Neuronal stem cell (in vitro differentiated cells): ENCODE measurements around the gene SLC35F4.

Experiments used
- DNase-seq: peaks from one replicate; pipeline ENCODE4 v3.0.0-alpha.2; 2013; ENCODE audit warnings: low spot score
- H2AFZ ChIP-seq: one replicate; pipeline ENCODE4 v1.6.1; 2013; ENCODE audit warnings: mild to moderate bottlenecking, low read length, inconsistent platforms
- H2AK5ac ChIP-seq: 2 replicates; pipeline ENCODE4 v1.6.1; 2013; ENCODE audit warnings: low read depth, mild to moderate bottlenecking, inconsistent platforms, low read length, moderate library complexity, mixed read lengths
- H2BK120ac ChIP-seq: 2 replicates; pipeline ENCODE4 v1.6.1; 2013; ENCODE audit warnings: low read depth, mild to moderate bottlenecking, inconsistent platforms, low read length, moderate library complexity, mixed read lengths
- H2BK12ac ChIP-seq: one replicate; pipeline ENCODE4 v1.6.1; 2013; ENCODE audit warnings: low read length, inconsistent platforms
- H2BK15ac ChIP-seq: 2 replicates; pipeline ENCODE4 v1.6.1; 2013; ENCODE audit warnings: mild to moderate bottlenecking, low read length, inconsistent platforms, mixed read lengths
- H2BK5ac ChIP-seq: one replicate; pipeline ENCODE4 v1.6.1; 2013; ENCODE audit warnings: inconsistent platforms, mild to moderate bottlenecking, low read length, moderate library complexity
- H3K14ac ChIP-seq: one replicate; pipeline ENCODE4 v1.6.1; 2013; ENCODE audit warnings: low read length, inconsistent platforms
- H3K18ac ChIP-seq: 2 replicates; pipeline ENCODE4 v1.6.1; 2013; ENCODE audit warnings: low read length, inconsistent platforms
- H3K23ac ChIP-seq: 2 replicates; pipeline ENCODE4 v1.6.1; 2013; ENCODE audit warnings: low read depth, mild to moderate bottlenecking, mixed read lengths, low read length, inconsistent platforms; ENCODE audit not compliant: poor library complexity
- H3K27ac ChIP-seq: replicated peaks from 3 replicates; pipeline ENCODE4 v1.5.1; 2013; ENCODE audit warnings: low read length, inconsistent platforms
- H3K27me3 ChIP-seq, 3 experiments: 2 replicates each; pipeline ENCODE4 v1.6.1; 2013; ENCODE audit warnings: low read length in 3 of 3, mild to moderate bottlenecking in 2 of 3, inconsistent platforms in 1 of 3, low read depth in 1 of 3, mixed read lengths in 1 of 3, moderate library complexity in 1 of 3; ENCODE audit not compliant: control insufficient read depth in 3 of 3, insufficient read depth in 3 of 3
- H3K36me3 ChIP-seq, 2 donors: replicated peaks in 1 of 2; 2 replicates each; pipeline ENCODE4 v1.6.1; 2013; ENCODE audit warnings: low read length in 2 of 2; ENCODE audit not compliant: control insufficient read depth in 2 of 2, insufficient read depth in 2 of 2
- H3K4ac ChIP-seq: 2 replicates; pipeline ENCODE4 v1.6.1; 2013; ENCODE audit warnings: inconsistent platforms, mild to moderate bottlenecking, low read length, moderate library complexity
- H3K4me1 ChIP-seq, 2 donors: 1 replicate in 1 of 2; 2 replicates in 1 of 2; pipeline ENCODE4 v1.6.1; 2013; ENCODE audit warnings: low read length in 2 of 2, low read depth in 1 of 2; ENCODE audit not compliant: control insufficient read depth in 2 of 2, insufficient read depth in 1 of 2
- H3K4me2 ChIP-seq: one replicate; pipeline ENCODE4 v1.6.1; 2013; ENCODE audit warnings: mild to moderate bottlenecking, low read length, inconsistent platforms; ENCODE audit not compliant: insufficient read depth, poor library complexity, severe bottlenecking
- H3K4me3 ChIP-seq, 2 donors: 2 replicates each; pipeline ENCODE4 v1.5.1; 2013; ENCODE audit warnings: low read length in 2 of 2, mild to moderate bottlenecking in 2 of 2, inconsistent platforms in 1 of 2, moderate library complexity in 1 of 2
- H3K79me1 ChIP-seq: one replicate; pipeline ENCODE4 v1.6.1; 2013; ENCODE audit warnings: low read depth, mild to moderate bottlenecking, inconsistent platforms, low read length, moderate library complexity
- H3K9ac ChIP-seq: one replicate; pipeline ENCODE4 v1.6.1; 2013; ENCODE audit warnings: mild to moderate bottlenecking, low read depth, low read length, inconsistent platforms; ENCODE audit not compliant: poor library complexity
- H3K9me3 ChIP-seq, 2 donors: replicated peaks in 1 of 2; 2 replicates each; pipeline versions ENCODE3 to v1.6.1; 2013; ENCODE audit warnings: low read length in 2 of 2, mild to moderate bottlenecking in 2 of 2, inconsistent platforms in 1 of 2, low read depth in 1 of 2, mixed read lengths in 1 of 2, moderate library complexity in 1 of 2; ENCODE audit not compliant: control insufficient read depth in 2 of 2, insufficient read depth in 1 of 2
- H4K8ac ChIP-seq: one replicate; pipeline ENCODE4 v1.6.1; 2013; ENCODE audit warnings: low read depth, mild to moderate bottlenecking, inconsistent platforms, low read length, moderate library complexity
- H4K91ac ChIP-seq: one replicate; pipeline ENCODE4 v1.6.1; 2013; ENCODE audit warnings: low read length, low read depth, mild to moderate bottlenecking, inconsistent platforms; ENCODE audit not compliant: poor library complexity
- WGBS, 2 donors: extraction: QIAGEN DNeasy Blood & Tissue Kit; methylation state at CpG; one replicate each; pipeline ENCODE4 v1.1.7; 2013; ENCODE audit warnings: missing lambda C conversion rate in 2 of 2, mixed read lengths in 1 of 2; ENCODE audit not compliant: insufficient read length in 2 of 2, insufficient replicate concordance in 1 of 2; ENCODE audit errors: extremely low coverage in 2 of 2; 5-methylcytosine and 5-hydroxymethylcytosine counted together

The SLC35F4 gene

GRCh38 chr14:57567220-57567619 is 298.7 kb downstream of the SLC35F4 start:
- Histone ChIP-seq H3K14ac (no peak overlapping the region), H3K4me3 (no peak overlapping the region), H3K9ac (no peak overlapping the region), H3K9me3 (no peaks in the 10 kb centered on the region), H3K18ac (no peak overlapping the region), H3K4me2 (no peak overlapping the region), H3K36me3 (no peaks in the 10 kb centered on the region), H3K79me1 (no peaks in the 10 kb centered on the region), H4K91ac (no peak overlapping the region), H2BK15ac (no peak overlapping the region), H2BK12ac (no peak overlapping the region), H2AFZ (no peak overlapping the region), H3K4ac (no peak overlapping the region), H2AK5ac (no peak overlapping the region), H3K23ac (no peak overlapping the region), H2BK5ac (no peak overlapping the region), H3K27ac (no peak overlapping the region), H4K8ac (no peak overlapping the region), H3K27me3 (no peaks in the 10 kb centered on the region), H2BK120ac (no peak overlapping the region), H3K4me1 (no peaks in the 10 kb centered on the region)
- no peak for DNase-seq
- no CpG with 5 or more reads among the region's 2 CpGs for WGBS, 2 donors

- no peaks in the 10 kb centered on the region for H3K36me3 ChIP-seq
- H3K9me3 ChIP-seq: no peaks in the 10 kb centered on the region
- no peak for DNase-seq
- no peak overlapping the region for H4K91ac ChIP-seq
- H3K4me3 ChIP-seq: no peak overlapping the region
- no peak overlapping the region for H3K18ac ChIP-seq
- no peak overlapping the region for H3K4me2 ChIP-seq
- no peaks in the 10 kb centered on the region for H3K79me1 ChIP-seq
- 100% methylated on average over 1 of the region's 3 CpGs; no CpG with 5 or more reads in 1 of the 2 donors for WGBS, 2 donors
- H3K9ac ChIP-seq: no peak overlapping the region
- peaks cover 0 to 11% of the 10 kb centered on the region in 2 donors for H3K4me1 ChIP-seq
- no peak overlapping the region for H2BK120ac ChIP-seq
- no peak overlapping the region for H4K8ac ChIP-seq
- H2AFZ ChIP-seq: no peak overlapping the region
- H3K14ac ChIP-seq: no peak overlapping the region
- H3K27me3 ChIP-seq: no peaks in the 10 kb centered on the region
- no peak overlapping the region for H3K4ac ChIP-seq
- no peak overlapping the region for H3K23ac ChIP-seq
- H2BK15ac ChIP-seq: no peak overlapping the region
- no peak overlapping the region for H2BK5ac ChIP-seq
- H2AK5ac ChIP-seq: no peak overlapping the region
- no peak overlapping the region for H2BK12ac ChIP-seq
- no peak overlapping the region for H3K27ac ChIP-seq
Observed at GRCh38 chr14:57560681-57561080, 305.2 kb downstream of the SLC35F4 start.

- H3K4me3 ChIP-seq: no peak overlapping the region
- H3K27me3 ChIP-seq: no peaks in the 10 kb centered on the region
- no peak overlapping the region for H3K14ac ChIP-seq
- H2AK5ac ChIP-seq: no peak overlapping the region
- no peak overlapping the region for H3K9ac ChIP-seq
- no peak overlapping the region for H2BK12ac ChIP-seq
- no peak overlapping the region for H4K91ac ChIP-seq
- no peak overlapping the region for H2BK15ac ChIP-seq
- H3K4me1 ChIP-seq: peaks cover 0 to 11% of the 10 kb centered on the region in 2 donors
- no peak overlapping the region for H2BK120ac ChIP-seq
- H2AFZ ChIP-seq: no peak overlapping the region
- H3K79me1 ChIP-seq: no peaks in the 10 kb centered on the region
- no peaks in the 10 kb centered on the region for H3K9me3 ChIP-seq
- peak; percentile 64 for DNase-seq
- no peak overlapping the region for H3K23ac ChIP-seq
- no peak overlapping the region for H3K4ac ChIP-seq
- no peak overlapping the region for H3K18ac ChIP-seq
- H3K4me2 ChIP-seq: no peak overlapping the region
- H3K27ac ChIP-seq: peak overlapping the region; percentile 60
- WGBS, 2 donors: no CpG with 5 or more reads among the region's 5 CpGs
- H4K8ac ChIP-seq: no peak overlapping the region
- no peaks in the 10 kb centered on the region for H3K36me3 ChIP-seq
- H2BK5ac ChIP-seq: no peak overlapping the region
Observed at GRCh38 chr14:57559576-57559975, 306.3 kb downstream of the SLC35F4 start.

GRCh38 chr14:57549765-57550420 is 316.0 kb downstream of the SLC35F4 start:
- no peak overlapping the region for H2BK12ac ChIP-seq
- H3K4me1 ChIP-seq: no peaks in the 10 kb centered on the region
- no peak overlapping the region for H3K27ac ChIP-seq
- no peak overlapping the region for H3K14ac ChIP-seq
- H2BK15ac ChIP-seq: no peak overlapping the region
- H2BK5ac ChIP-seq: no peak overlapping the region
- no peak overlapping the region for H2BK120ac ChIP-seq
- no peak overlapping the region for H3K4ac ChIP-seq
- WGBS, 2 donors: no CpG with 5 or more reads among the region's 4 CpGs
- no peak overlapping the region for H4K91ac ChIP-seq
- H3K27me3 ChIP-seq: no peaks in the 10 kb centered on the region
- no peak overlapping the region for H3K23ac ChIP-seq
- no peaks in the 10 kb centered on the region for H3K79me1 ChIP-seq
- H2AK5ac ChIP-seq: no peak overlapping the region
- no peak overlapping the region for H3K4me2 ChIP-seq
- H3K9me3 ChIP-seq: peaks cover 0 to 3% of the 10 kb centered on the region in 2 donors
- no peak overlapping the region for H3K4me3 ChIP-seq
- no peaks in the 10 kb centered on the region for H3K36me3 ChIP-seq
- no peak overlapping the region for H3K9ac ChIP-seq
- no peak overlapping the region for H2AFZ ChIP-seq
- DNase-seq: no peak
- no peak overlapping the region for H4K8ac ChIP-seq
- H3K18ac ChIP-seq: no peak overlapping the region
